ENCODE measurements around the gene CLBA1. TPM values are rescaled to one million over a fixed set of nuclear protein-coding genes. Genes with fewer than 3 reads are reported as not detected.

Gene CLBA1
- total RNA-seq, 4 donors from 2014 or later, result 0.71 to 4.0 (median 3.3) TPM

DNA sequence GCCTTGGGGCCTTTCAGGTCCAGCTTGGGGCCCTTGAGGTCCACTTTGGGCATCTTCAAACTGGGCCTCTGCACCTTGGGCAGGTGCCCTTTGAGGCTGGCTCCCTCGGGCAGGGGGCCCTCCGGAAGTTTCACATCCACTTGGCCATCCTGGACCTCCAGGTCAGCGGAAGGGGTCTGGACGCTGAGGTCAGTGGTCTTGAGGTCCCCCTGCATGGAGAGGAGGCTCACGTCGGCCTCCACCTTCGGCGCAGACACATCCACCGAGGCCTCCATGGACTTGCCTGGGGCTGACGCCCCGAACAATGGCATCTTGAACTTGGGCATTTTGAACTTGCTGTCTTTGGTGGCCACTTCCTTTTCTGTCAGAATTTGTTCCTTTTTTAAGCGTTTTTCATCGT, 32.5 kb upstream of the CLBA1 start:
- no peak for TF ChIP-seq POLR2A (IDR thresholded peaks at IDR 0.05)
- TF ChIP-seq, protein P1, sequence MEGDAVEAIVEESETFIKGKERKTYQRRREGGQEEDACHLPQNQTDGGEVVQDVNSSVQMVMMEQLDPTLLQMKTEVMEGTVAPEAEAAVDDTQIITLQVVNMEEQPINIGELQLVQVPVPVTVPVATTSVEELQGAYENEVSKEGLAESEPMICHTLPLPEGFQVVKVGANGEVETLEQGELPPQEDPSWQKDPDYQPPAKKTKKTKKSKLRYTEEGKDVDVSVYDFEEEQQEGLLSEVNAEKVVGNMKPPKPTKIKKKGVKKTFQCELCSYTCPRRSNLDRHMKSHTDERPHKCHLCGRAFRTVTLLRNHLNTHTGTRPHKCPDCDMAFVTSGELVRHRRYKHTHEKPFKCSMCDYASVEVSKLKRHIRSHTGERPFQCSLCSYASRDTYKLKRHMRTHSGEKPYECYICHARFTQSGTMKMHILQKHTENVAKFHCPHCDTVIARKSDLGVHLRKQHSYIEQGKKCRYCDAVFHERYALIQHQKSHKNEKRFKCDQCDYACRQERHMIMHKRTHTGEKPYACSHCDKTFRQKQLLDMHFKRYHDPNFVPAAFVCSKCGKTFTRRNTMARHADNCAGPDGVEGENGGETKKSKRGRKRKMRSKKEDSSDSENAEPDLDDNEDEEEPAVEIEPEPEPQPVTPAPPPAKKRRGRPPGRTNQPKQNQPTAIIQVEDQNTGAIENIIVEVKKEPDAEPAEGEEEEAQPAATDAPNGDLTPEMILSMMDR (IDR thresholded peaks at IDR 0.05 in 4 of 5, conservative IDR thresholded peaks at IDR 0.05 in 1 of 5), result no peak
- in situ Hi-C loops (cut with MboI; ENCODE audit: low sequenced_read_pairs in 4 of 4), result no loop called here
- H3K27me3 ChIP-seq, result peaks cover 0 to 4% (median 0%) of the 10 kb centered on the region in 3 donors
- no peaks in the 10 kb centered on the region for H3K9me3 ChIP-seq
- H3K4me1 ChIP-seq, result no peaks in the 10 kb centered on the region
- no peak overlapping the region for H3K27ac ChIP-seq
- intact Hi-C loops (cut with DNase I; ENCODE audit: low total_unique reads), result no loop called here
- no peak for DNase-seq
- no peaks in the 10 kb centered on the region for H3K36me3 ChIP-seq
- ATAC-seq, result no peak
- no peak overlapping the region for H3K4me3 ChIP-seq

DNA sequence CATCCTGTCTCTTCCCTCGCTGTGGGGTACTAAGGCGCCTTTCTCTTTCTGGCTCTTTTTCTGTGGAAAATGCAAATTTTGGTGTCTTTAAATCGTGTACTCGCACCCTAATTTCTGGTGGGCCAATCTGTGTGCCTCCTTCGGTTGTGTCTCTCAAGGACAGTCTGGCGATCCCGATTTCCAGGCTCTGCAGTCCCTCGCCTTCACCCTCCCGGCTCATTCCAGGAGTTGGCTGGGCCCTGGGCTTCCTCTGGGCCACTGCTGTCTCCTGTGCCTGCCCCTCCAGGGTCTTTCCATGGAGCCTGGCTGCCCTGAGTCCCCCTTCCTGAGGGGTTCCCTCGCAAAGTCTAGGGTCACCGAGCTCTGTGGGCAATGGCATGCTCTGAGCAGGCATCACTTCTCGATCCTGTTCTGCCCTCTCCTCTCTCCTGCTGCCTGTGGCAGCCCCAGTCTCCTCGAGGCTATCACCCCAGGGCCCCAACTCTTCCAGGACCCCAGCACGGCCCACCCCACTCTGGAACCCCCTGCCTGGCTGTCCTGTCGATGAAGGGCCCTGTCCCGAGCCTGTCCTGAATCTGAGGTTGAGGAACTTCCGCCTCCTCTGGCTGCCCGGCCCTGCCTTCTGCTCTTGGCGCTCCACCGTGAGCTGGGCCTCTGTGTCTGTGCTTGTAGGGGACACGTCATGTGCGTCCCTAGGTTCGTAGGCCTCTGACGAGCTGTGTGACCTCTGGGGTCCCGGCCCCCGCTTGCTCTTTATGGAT, 31.5 kb upstream of the CLBA1 start:
- H3K36me3 ChIP-seq, result no peaks in the 10 kb centered on the region
- ATAC-seq, result no peak
- intact Hi-C loops (cut with DNase I; ENCODE audit: low total_unique reads), result no loop called here

DNA sequence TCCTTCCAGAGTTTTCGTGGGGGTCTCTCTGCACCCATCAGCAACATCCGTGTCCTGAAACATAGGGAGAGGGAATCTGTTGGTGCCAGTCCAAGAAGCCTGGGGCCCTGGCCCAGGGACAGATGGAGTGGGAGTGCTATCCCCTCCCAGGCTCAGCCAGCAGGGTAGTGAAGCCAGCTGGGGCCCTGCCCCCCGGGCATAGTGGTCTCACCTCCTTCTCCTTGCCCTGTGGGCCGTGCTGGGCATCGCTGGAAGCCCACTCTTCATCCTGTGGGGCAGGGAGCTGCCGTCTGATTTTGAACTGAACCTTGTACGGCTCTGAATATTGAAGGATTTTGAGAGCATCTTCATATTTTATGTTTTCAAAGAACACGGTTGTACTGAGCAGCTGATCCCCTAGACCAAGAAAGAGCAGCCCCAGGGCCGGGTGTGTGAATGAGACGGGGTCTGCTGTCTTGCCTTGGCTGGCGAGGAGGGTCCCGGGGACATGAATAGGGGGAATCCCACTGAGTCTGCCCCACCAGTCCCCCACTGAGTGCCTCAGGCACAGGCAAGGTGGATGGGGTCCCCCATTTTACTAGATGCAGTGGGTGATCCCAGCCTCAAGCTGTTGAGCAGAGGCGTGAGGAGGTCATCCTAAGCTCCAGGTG, 30.7 kb upstream of the CLBA1 start:
- peaks cover 0 to 4% (median 0%) of the 10 kb centered on the region in 3 donors for H3K27me3 ChIP-seq
- intact Hi-C loops (cut with DNase I; ENCODE audit: low total_unique reads) (no loop called here), in situ Hi-C loops (cut with MboI; ENCODE audit: low sequenced_read_pairs in 4 of 4) (no loop called here)
- H3K27ac ChIP-seq, result no peak overlapping the region
- H3K9me3 ChIP-seq, result no peaks in the 10 kb centered on the region
- TF ChIP-seq, protein P1 (IDR thresholded peaks at IDR 0.05 in 4 of 5, conservative IDR thresholded peaks at IDR 0.05 in 1 of 5), result no peak
- TF ChIP-seq POLR2A (IDR thresholded peaks at IDR 0.05), result no peak
- H3K4me3 ChIP-seq, result no peak overlapping the region
- no peaks in the 10 kb centered on the region for H3K4me1 ChIP-seq
- ATAC-seq (no peak), DNase-seq (no peak)
- H3K36me3 ChIP-seq, result no peaks in the 10 kb centered on the region

More for the DNA sequence above, 31.5 kb upstream of the CLBA1 start:
- in situ Hi-C loops (cut with MboI; ENCODE audit: low sequenced_read_pairs in 4 of 4), result no loop called here
- no peak overlapping the region for H3K4me3 ChIP-seq
- H3K27me3 ChIP-seq, result peaks cover 0 to 4% (median 0%) of the 10 kb centered on the region in 3 donors
- H3K4me1 ChIP-seq, result no peaks in the 10 kb centered on the region
- H3K27ac ChIP-seq, result no peak overlapping the region
- TF ChIP-seq, protein P1 (IDR thresholded peaks at IDR 0.05 in 4 of 5, conservative IDR thresholded peaks at IDR 0.05 in 1 of 5), result no peak
- TF ChIP-seq POLR2A (IDR thresholded peaks at IDR 0.05), result no peak
- no peaks in the 10 kb centered on the region for H3K9me3 ChIP-seq
- DNase-seq, result no peak

DNA sequence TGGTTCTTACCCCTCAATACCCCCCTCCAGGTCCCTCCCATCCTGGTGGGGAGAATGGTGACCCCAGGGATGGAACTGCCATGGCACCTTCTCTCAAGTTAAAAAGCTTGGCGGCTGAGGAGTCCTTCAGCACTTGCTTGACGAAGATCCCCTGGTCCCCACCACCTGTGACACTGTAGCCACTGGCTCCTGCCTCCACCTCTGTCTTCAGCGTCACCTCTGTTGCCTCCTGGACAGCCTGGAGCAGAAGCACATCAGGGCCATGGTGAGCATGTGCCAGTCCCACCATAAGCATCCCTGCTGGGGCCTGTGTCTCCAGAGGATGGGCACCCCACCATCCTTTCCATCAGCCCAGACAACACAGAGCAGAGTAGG, 30.2 kb upstream of the CLBA1 start:
- ATAC-seq, result no peak
- intact Hi-C loops (cut with DNase I; ENCODE audit: low total_unique reads), result no loop called here
- H3K4me3 ChIP-seq, result no peak overlapping the region
- TF ChIP-seq, protein P1 (IDR thresholded peaks at IDR 0.05 in 4 of 5, conservative IDR thresholded peaks at IDR 0.05 in 1 of 5), result no peak
- no peak for TF ChIP-seq POLR2A (IDR thresholded peaks at IDR 0.05)
- no peaks in the 10 kb centered on the region for H3K9me3 ChIP-seq
- DNase-seq, result no peak
- H3K36me3 ChIP-seq, result no peaks in the 10 kb centered on the region
- H3K27ac ChIP-seq, result no peak overlapping the region
- in situ Hi-C loops (cut with MboI; ENCODE audit: low sequenced_read_pairs in 4 of 4), result no loop called here
- H3K27me3 ChIP-seq, result peaks cover 0 to 4% (median 0%) of the 10 kb centered on the region in 3 donors
- no peaks in the 10 kb centered on the region for H3K4me1 ChIP-seq

Data from gastrocnemius medialis (tissue), 4 donors.